HepG2 (cell line): ENCODE results near the gene UBASH3A. TPM values are rescaled to one million over a fixed set of nuclear protein-coding genes. Genes with fewer than 3 reads are reported as not detected.

Source experiments
- FOXO1 ChIP-seq: sonication (generic); formaldehyde crosslinking; IDR thresholded peaks from 2 replicates; pipeline ENCODE4 v1.4.0; 2020; ENCODE audit warnings: missing genetic modification reagents
- HNF4G ChIP-seq, 2 experiments: sonication (generic) in 1 of 2; formaldehyde crosslinking in 1 of 2; IDR thresholded peaks; 2 replicates each; pipeline versions ENCODE4 v1.4.0 to v1.6.1; 2011 to 2020; ENCODE audit warnings: borderline replicate concordance in 2 of 2, low read depth in 2 of 2, mild to moderate bottlenecking in 2 of 2, low read length in 1 of 2, missing genetic modification reagents in 1 of 2, moderate library complexity in 1 of 2
- STAG1 ChIP-seq: sonication (generic); formaldehyde crosslinking; IDR thresholded peaks from 2 replicates; pipeline ENCODE4 v1.4.0; 2020; ENCODE audit warnings: missing genetic modification reagents
- THAP8 ChIP-seq: sonication (generic); formaldehyde crosslinking; IDR thresholded peaks from 2 replicates; pipeline ENCODE4 v1.5.1; 2020; ENCODE audit warnings: missing genetic modification reagents, mild to moderate bottlenecking, borderline replicate concordance
- ZEB1 ChIP-seq: IDR thresholded peaks from 2 replicates; pipeline ENCODE4 v1.6.1; 2012; ENCODE audit warnings: mild to moderate bottlenecking, low read depth, inconsistent platforms; ENCODE audit not compliant: insufficient replicate concordance
- ZHX2 ChIP-seq, 2 experiments: sonication (generic) in 1 of 2; formaldehyde crosslinking in 1 of 2; IDR thresholded peaks; 2 replicates each; pipeline versions ENCODE4 v1.6.1 to v1.9.0; 2014 to 2022; ENCODE audit warnings: antibody characterized with exemption in 1 of 2, borderline replicate concordance in 1 of 2, inconsistent platforms in 1 of 2, low read depth in 1 of 2, missing genetic modification reagents in 1 of 2
- polyA plus RNA-seq, 8 experiments: library from polyadenylated mRNA; depleted of rRNA in 3 of 8; stranded (reverse) in 7 of 8; unstranded in 1 of 8; fragments of >200 nt; fragmentation: Illumina TruSeq in 4 of 8; extraction: Trizol in 4 of 8; gene quantifications; 2 replicates each; pipeline versions ENCODE4 v1.2.1 to v1.2.3, GENCODE V29; 2011 to 2016; ENCODE audit warnings: low read depth in 4 of 8, missing spikeins in 1 of 8, mixed read lengths in 1 of 8; ENCODE audit not compliant: insufficient read depth in 1 of 8
- total RNA-seq, 5 experiments: library from RNA; depleted of rRNA; stranded (reverse); fragments of >200 nt; fragmentation: Illumina TruSeq; extraction: Trizol; gene quantifications; 2 replicates each; pipeline ENCODE4 v1.2.3, GENCODE V29; 2016; ENCODE audit warnings: low read depth in 1 of 5

UBASH3A gene
- total and polyA plus RNA-seq, 2 of the 13 experiments (the other 11 are each of a cell fraction or from before 2014, with no cell fraction given) = not detected

- no peak for TF ChIP-seq ZHX2 (IDR thresholded peaks at IDR 0.05; ENCODE audit: low read depth)
- no peak for TF ChIP-seq ZHX2 (CRISPR knock-in tag; IDR thresholded peaks at IDR 0.05; ENCODE audit: borderline replicate concordance)
- no peak for TF ChIP-seq ZEB1
- TF ChIP-seq HNF4G (IDR thresholded peaks at IDR 0.05; ENCODE audit: borderline replicate concordance, low read depth, low read length) = no peak
- TF ChIP-seq HNF4G (CRISPR knock-in tag; IDR thresholded peaks at IDR 0.05; ENCODE audit: borderline replicate concordance, low read depth) = no peak
- TF ChIP-seq FOXO1 = no peak
- TF ChIP-seq STAG1 (CRISPR knock-in tag) = no peak
- TF ChIP-seq THAP8 (CRISPR knock-in tag) = no peak
Measured at GRCh38 chr21:42455754-42456440, 52.2 kb downstream of the UBASH3A start (continued).
